Measurements from ENCODE around the gene CRADD.

DNA sequence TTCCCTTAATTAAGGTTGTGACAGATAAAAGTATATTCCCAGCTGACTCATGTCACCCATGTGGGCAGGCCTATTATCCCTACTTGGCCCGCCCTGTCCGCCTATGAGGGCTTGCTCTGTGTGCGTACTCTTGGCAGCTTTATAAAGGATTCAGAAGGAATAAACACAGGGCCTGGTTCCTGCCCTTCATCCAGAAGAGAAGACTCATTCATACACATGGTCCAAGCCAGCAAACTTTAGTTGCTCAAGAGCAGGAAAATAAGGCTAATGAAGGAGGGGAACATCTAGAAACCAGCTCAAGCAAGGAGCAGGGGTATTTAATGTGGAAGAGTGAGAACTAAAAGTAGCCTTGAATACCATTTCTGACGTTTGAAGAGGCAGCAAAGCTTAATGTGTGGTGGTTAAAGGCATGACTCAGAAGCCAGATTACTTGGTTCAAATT lies 141.9 kb downstream of the CRADD start:
- TF ChIP-seq, protein P1, sequence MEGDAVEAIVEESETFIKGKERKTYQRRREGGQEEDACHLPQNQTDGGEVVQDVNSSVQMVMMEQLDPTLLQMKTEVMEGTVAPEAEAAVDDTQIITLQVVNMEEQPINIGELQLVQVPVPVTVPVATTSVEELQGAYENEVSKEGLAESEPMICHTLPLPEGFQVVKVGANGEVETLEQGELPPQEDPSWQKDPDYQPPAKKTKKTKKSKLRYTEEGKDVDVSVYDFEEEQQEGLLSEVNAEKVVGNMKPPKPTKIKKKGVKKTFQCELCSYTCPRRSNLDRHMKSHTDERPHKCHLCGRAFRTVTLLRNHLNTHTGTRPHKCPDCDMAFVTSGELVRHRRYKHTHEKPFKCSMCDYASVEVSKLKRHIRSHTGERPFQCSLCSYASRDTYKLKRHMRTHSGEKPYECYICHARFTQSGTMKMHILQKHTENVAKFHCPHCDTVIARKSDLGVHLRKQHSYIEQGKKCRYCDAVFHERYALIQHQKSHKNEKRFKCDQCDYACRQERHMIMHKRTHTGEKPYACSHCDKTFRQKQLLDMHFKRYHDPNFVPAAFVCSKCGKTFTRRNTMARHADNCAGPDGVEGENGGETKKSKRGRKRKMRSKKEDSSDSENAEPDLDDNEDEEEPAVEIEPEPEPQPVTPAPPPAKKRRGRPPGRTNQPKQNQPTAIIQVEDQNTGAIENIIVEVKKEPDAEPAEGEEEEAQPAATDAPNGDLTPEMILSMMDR (IDR thresholded peaks at IDR 0.05; ENCODE audit: borderline replicate concordance, extremely low read depth, low read length, poor library complexity, severe bottlenecking): no peak
- TF ChIP-seq EZH2 (IDR thresholded peaks at IDR 0.05; ENCODE audit: borderline replicate concordance, low read depth, low read length, severe bottlenecking): no peak

All from DND-41 (cell line).